ENCODE data around the gene HACL1. TPM values are rescaled to one million over a fixed set of nuclear protein-coding genes. Genes with fewer than 3 reads are reported as not detected.
A peak's percentile ranks its signal among the peaks of the same experiment; 100 is the strongest.

HACL1 gene
- total and polyA plus RNA-seq, 2 donors (not counting 1 experiment from before 2014, with no cell fraction given) = 20.8 to 38.7 TPM

DNA sequence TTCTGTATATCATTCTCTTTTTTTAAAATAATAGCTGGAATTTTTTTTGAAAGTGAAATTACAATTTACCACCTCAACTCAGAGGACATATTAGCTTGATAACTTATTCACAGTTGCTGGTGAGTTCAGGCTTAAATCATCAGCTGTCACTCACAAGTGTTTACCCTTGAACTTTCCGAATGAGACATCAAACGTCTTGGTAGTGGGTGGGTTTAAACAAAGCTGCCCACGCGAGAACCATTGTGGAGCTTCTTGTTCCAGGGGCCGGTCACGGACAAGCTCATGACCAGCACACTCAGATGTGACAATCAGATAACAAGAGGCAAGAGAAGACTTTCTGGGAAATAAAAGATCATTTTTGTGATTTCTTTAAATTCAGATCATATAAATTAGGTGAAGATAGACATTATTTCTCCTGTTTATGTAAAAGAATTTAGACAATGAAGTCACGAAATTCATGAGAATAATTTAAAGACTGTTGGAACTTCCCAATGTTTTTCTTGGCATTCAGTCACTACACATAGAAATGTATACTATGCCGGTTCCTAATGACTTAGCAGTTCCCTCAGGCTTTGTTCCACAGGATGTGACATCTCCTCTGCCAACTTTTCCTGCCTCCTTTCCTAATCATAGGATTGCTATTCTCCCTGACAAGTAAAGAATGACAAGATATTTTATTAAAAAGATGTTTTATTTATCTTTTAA lies 29.4 kb upstream of the HACL1 start:
- Mint-ChIP-seq H3K4me1 (peaks cover 14% of the 10 kb centered on the region), H3K27ac (no peak overlapping the region), H3K4me3 (no peak overlapping the region), H3K9me3 (ENCODE audit: insufficient read depth) (no peaks in the 10 kb centered on the region), H3K27me3 (no peaks in the 10 kb centered on the region)
- ChIA-PET CTCF (interaction anchor here (0.7 to 6.7 kb wide), 21 partner anchors 12 to 618 kb away, joined by 3 to 87 read pairs (median 4); partner anchors contain the start of gene ANKRD28), POLR2A (no interaction called here)
- H3K27me3 ChIP-seq (replicated peaks in 1 of 4; ENCODE audit: control extremely low read depth in 1 of 4, control insufficient read depth in 3 of 4, insufficient read depth in 4 of 4, low read length in 3 of 4) = no peaks in the 10 kb centered on the region
- peak overlapping the region in 1 of 5 experiments; percentile 4 for H3K4me3 ChIP-seq (ENCODE audit: control extremely low read depth in 1 of 5, extremely low read depth in 1 of 5, insufficient read depth in 1 of 5, low read depth in 2 of 5, low read length in 4 of 5)
- peak overlapping the region; percentile 43 for H3K4me2 ChIP-seq (replicated peaks; ENCODE audit: low read depth, low read length, poor library complexity, severe bottlenecking)
- intact Hi-C loops (cut with micrococcal nuclease) = loop anchor here (1.0 to 2.0 kb wide), 2 partner anchors 68 to 182 kb away; no protein-coding TSS in a partner anchor
- ATAC-seq (ENCODE audit: low read depth) = peak; percentile 22
- no peak overlapping the region for H3K27ac ChIP-seq (ENCODE audit: low read length in 2 of 2)
- DNase-seq = no peak
- WGBS (ENCODE audit: insufficient coverage) = 29% methylated on average over 4 of the region's 8 CpGs
- H3K36me3 ChIP-seq (replicated peaks in 1 of 2; ENCODE audit: control extremely low read depth in 1 of 2, control insufficient read depth in 1 of 2, extremely low read depth in 1 of 2, insufficient read depth in 2 of 2, low read length in 1 of 2) = no peaks in the 10 kb centered on the region
- H3K4me1 ChIP-seq (ENCODE audit: control insufficient read depth in 2 of 2, insufficient read depth in 2 of 2, low read length in 2 of 2) = peaks cover 7 to 9% of the 10 kb centered on the region in 2 donors
- peak overlapping the region; percentile 1 for H3K9ac ChIP-seq (ENCODE audit: low read length)
- H4K20me1 ChIP-seq (ENCODE audit: control insufficient read depth, insufficient read depth, low read length, poor library complexity, severe bottlenecking) = no peaks in the 10 kb centered on the region
- no peaks in the 10 kb centered on the region for H3K9me3 ChIP-seq (ENCODE audit: control extremely low read depth in 1 of 3, control insufficient read depth in 2 of 3, insufficient read depth in 1 of 3, low read length in 2 of 3)
- TF ChIP-seq EZH2 (IDR thresholded peaks at IDR 0.05; ENCODE audit: borderline replicate concordance, insufficient read depth, low read depth, low read length, poor library complexity, severe bottlenecking) = no peak
- TF ChIP-seq, protein P1, sequence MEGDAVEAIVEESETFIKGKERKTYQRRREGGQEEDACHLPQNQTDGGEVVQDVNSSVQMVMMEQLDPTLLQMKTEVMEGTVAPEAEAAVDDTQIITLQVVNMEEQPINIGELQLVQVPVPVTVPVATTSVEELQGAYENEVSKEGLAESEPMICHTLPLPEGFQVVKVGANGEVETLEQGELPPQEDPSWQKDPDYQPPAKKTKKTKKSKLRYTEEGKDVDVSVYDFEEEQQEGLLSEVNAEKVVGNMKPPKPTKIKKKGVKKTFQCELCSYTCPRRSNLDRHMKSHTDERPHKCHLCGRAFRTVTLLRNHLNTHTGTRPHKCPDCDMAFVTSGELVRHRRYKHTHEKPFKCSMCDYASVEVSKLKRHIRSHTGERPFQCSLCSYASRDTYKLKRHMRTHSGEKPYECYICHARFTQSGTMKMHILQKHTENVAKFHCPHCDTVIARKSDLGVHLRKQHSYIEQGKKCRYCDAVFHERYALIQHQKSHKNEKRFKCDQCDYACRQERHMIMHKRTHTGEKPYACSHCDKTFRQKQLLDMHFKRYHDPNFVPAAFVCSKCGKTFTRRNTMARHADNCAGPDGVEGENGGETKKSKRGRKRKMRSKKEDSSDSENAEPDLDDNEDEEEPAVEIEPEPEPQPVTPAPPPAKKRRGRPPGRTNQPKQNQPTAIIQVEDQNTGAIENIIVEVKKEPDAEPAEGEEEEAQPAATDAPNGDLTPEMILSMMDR (IDR thresholded peaks at IDR 0.05) = no peak
- H2AFZ ChIP-seq (ENCODE audit: insufficient read depth, low read depth, low read length, poor library complexity, severe bottlenecking) = no peak overlapping the region
- peaks cover 7% of the 10 kb centered on the region for H3K79me2 ChIP-seq (ENCODE audit: control insufficient read depth, insufficient read depth, low read length)

Measured in B cell (primary cell).